H9 (cell line): Measurements from ENCODE around the gene GREB1L. TPM values are rescaled to one million over a fixed set of nuclear protein-coding genes. Genes with fewer than 3 reads are reported as not detected.

Source experiments
- DNase-seq: peaks from one replicate; pipeline ENCODE4 v3.0.0-alpha.2; 2017
- H2AFZ ChIP-seq: one replicate; pipeline ENCODE4 v1.6.1; 2013; ENCODE audit warnings: mild to moderate bottlenecking, low read length, control low read depth, moderate library complexity
- H2AK5ac ChIP-seq: 2 replicates; pipeline ENCODE4 v1.6.1; 2013; ENCODE audit warnings: low read length, control low read depth, mixed read lengths; ENCODE audit not compliant: insufficient read length
- H2BK120ac ChIP-seq: one replicate; pipeline ENCODE4 v1.6.1; 2013; ENCODE audit warnings: low read depth, mild to moderate bottlenecking, low read length, control low read depth, inconsistent platforms; ENCODE audit not compliant: poor library complexity, severe bottlenecking
- H2BK12ac ChIP-seq: 2 replicates; pipeline ENCODE4 v1.6.1; 2013; ENCODE audit warnings: low read length, control low read depth, mixed read lengths, low read depth; ENCODE audit not compliant: insufficient read length
- H2BK15ac ChIP-seq: 2 replicates; pipeline ENCODE4 v1.6.1; 2013; ENCODE audit warnings: low read depth, low read length, control low read depth
- H2BK20ac ChIP-seq: one replicate; pipeline ENCODE4 v1.6.1; 2013; ENCODE audit warnings: low read depth, mild to moderate bottlenecking, low read length, control low read depth, inconsistent platforms; ENCODE audit not compliant: poor library complexity, severe bottlenecking
- H2BK5ac ChIP-seq: 2 replicates; pipeline ENCODE4 v1.6.1; 2013; ENCODE audit warnings: low read length, control low read depth, mixed read lengths; ENCODE audit not compliant: insufficient read length
- H3K14ac ChIP-seq: 2 replicates; pipeline ENCODE4 v1.6.1; 2013; ENCODE audit warnings: low read length, control low read depth; ENCODE audit not compliant: insufficient read depth
- H3K18ac ChIP-seq: 2 replicates; pipeline ENCODE4 v1.6.1; 2013; ENCODE audit warnings: low read depth, mild to moderate bottlenecking, mixed read lengths, low read length, control low read depth; ENCODE audit not compliant: insufficient read length
- H3K23ac ChIP-seq: 2 replicates; pipeline ENCODE4 v1.6.1; 2013; ENCODE audit warnings: low read length, control low read depth, mixed read lengths, low read depth; ENCODE audit not compliant: insufficient read length
- H3K23me2 ChIP-seq: 2 replicates; pipeline ENCODE4 v1.6.1; 2013; ENCODE audit warnings: low read depth, mild to moderate bottlenecking, mixed read lengths, low read length, control low read depth; ENCODE audit not compliant: insufficient read length, poor library complexity, severe bottlenecking
- H3K27ac ChIP-seq: 2 replicates; pipeline ENCODE4 v1.5.1; 2013; ENCODE audit warnings: low read length, control low read depth, mixed read lengths, low read depth; ENCODE audit not compliant: insufficient read length
- H3K27me3 ChIP-seq: 2 replicates; pipeline ENCODE4 v1.6.1; 2013; ENCODE audit warnings: low read length, control low read depth, inconsistent platforms; ENCODE audit not compliant: insufficient read depth
- H3K4ac ChIP-seq: 2 replicates; pipeline ENCODE4 v1.6.1; 2013; ENCODE audit warnings: low read depth, mild to moderate bottlenecking, control low read depth, inconsistent platforms, low read length, moderate library complexity
- H3K4me1 ChIP-seq: 2 replicates; pipeline ENCODE4 v1.6.1; 2013; ENCODE audit warnings: low read length, control low read depth, inconsistent platforms; ENCODE audit not compliant: insufficient read depth
- H3K4me2 ChIP-seq: 2 replicates; pipeline ENCODE4 v1.6.1; 2013; ENCODE audit warnings: low read length, control low read depth, mixed read lengths; ENCODE audit not compliant: insufficient read length, insufficient read depth
- H3K56ac ChIP-seq: 2 replicates; pipeline ENCODE4 v1.6.1; 2013; ENCODE audit warnings: low read depth, mild to moderate bottlenecking, mixed read lengths, low read length, control low read depth; ENCODE audit not compliant: insufficient read length
- H3K79me1 ChIP-seq: 2 replicates; pipeline ENCODE4 v1.6.1; 2013; ENCODE audit warnings: low read depth, mild to moderate bottlenecking, moderate library complexity, low read length, control low read depth, inconsistent platforms; ENCODE audit not compliant: insufficient read depth, poor library complexity, severe bottlenecking
- H3K79me2 ChIP-seq: 2 replicates; pipeline ENCODE4 v1.6.1; 2013; ENCODE audit warnings: low read length, control low read depth, inconsistent platforms; ENCODE audit not compliant: insufficient read depth
- H3K9ac ChIP-seq: 2 replicates; pipeline ENCODE4 v1.6.1; 2013; ENCODE audit warnings: low read length, control low read depth, mixed read lengths; ENCODE audit not compliant: insufficient read length; ENCODE audit errors: extremely low read depth
- H3K9me3 ChIP-seq: one replicate; pipeline ENCODE4 v1.6.1; 2013; ENCODE audit warnings: low read depth, low read length, inconsistent platforms; ENCODE audit not compliant: control insufficient read depth
- H3T11ph ChIP-seq: one replicate; pipeline ENCODE4 v1.6.1; 2013; ENCODE audit warnings: mild to moderate bottlenecking, low read length, control low read depth, inconsistent platforms
- H4K20me1 ChIP-seq: one replicate; pipeline ENCODE4 v1.6.1; 2013; ENCODE audit not compliant: control insufficient read depth, insufficient read length, insufficient read depth
- H4K5ac ChIP-seq: 2 replicates; pipeline ENCODE4 v1.6.1; 2013; ENCODE audit warnings: low read depth, mild to moderate bottlenecking, mixed read lengths, low read length, control low read depth; ENCODE audit not compliant: insufficient read length
- H4K8ac ChIP-seq: replicated peaks from 2 replicates; pipeline ENCODE4 v1.6.1; 2013; ENCODE audit warnings: low read length, control low read depth, mixed read lengths, low read depth; ENCODE audit not compliant: insufficient read length
- H4K91ac ChIP-seq: 2 replicates; pipeline ENCODE4 v1.6.1; 2013; ENCODE audit warnings: low read depth, mild to moderate bottlenecking, moderate library complexity, mixed read lengths, low read length, control low read depth; ENCODE audit not compliant: insufficient read length
- H3K27ac Mint-ChIP-seq, 3 experiments: 2 replicates in 2 of 3; 3 replicates in 1 of 3; pipeline ENCODE4 v1.8.0; 2020 to 2021; ENCODE audit warnings: mixed read lengths in 3 of 3, mild to moderate bottlenecking in 1 of 3, moderate library complexity in 1 of 3
- H3K27me3 Mint-ChIP-seq: 2 replicates; pipeline ENCODE4 v1.8.0; 2021; ENCODE audit warnings: low read depth, mild to moderate bottlenecking, moderate library complexity, mixed read lengths
- H3K36me3 Mint-ChIP-seq, 3 experiments: 2 replicates in 2 of 3; 3 replicates in 1 of 3; pipeline ENCODE4 v1.8.0; 2020 to 2021; ENCODE audit warnings: low read depth in 3 of 3, mixed read lengths in 3 of 3; ENCODE audit not compliant: insufficient read depth in 1 of 3
- H3K4me1 Mint-ChIP-seq, 2 experiments: 2 replicates each; pipeline ENCODE4 v1.8.0; 2020; ENCODE audit warnings: mixed read lengths in 2 of 2
- H3K4me3 Mint-ChIP-seq, 2 experiments: 2 replicates in 1 of 2; 3 replicates in 1 of 2; pipeline ENCODE4 v1.8.0; 2020 to 2021; ENCODE audit warnings: mild to moderate bottlenecking in 2 of 2, mixed read lengths in 2 of 2, moderate library complexity in 1 of 2
- H3K9me3 Mint-ChIP-seq, 2 experiments: 2 replicates in 1 of 2; 3 replicates in 1 of 2; pipeline ENCODE4 v1.8.0; 2020; ENCODE audit warnings: mild to moderate bottlenecking in 2 of 2, mixed read lengths in 2 of 2, moderate library complexity in 1 of 2
- CTCF ChIP-seq: fragments of 200-600 bp; sonication (generic); conservative IDR thresholded peaks from 3 replicates; pipeline ENCODE4 v1.8.0; 2021; ENCODE audit warnings: antibody characterized with exemption, mild to moderate bottlenecking
- WGBS: extraction: QIAGEN DNeasy Blood & Tissue Kit; methylation state at CpG from one replicate; pipeline ENCODE4 v1.1.7; 2013; ENCODE audit warnings: missing lambda C conversion rate, low lambda C conversion rate, mixed read lengths; ENCODE audit not compliant: insufficient read length; ENCODE audit errors: extremely low coverage; 5-methylcytosine and 5-hydroxymethylcytosine counted together
- total RNA-seq: library from RNA; stranded (reverse); gene quantifications from 2 replicates; pipeline ENCODE4 v1.2.1, GENCODE V29; 2021

The GREB1L gene
- total RNA-seq, 1 experiment from 2014 or later: 2.7 TPM

GRCh38 chr18:21265971-21266673 lies 24.1 kb downstream of the GREB1L start:
- no peaks in the 10 kb centered on the region; the same call in 1 of the 2 replicates for H3K4me1 ChIP-seq
- Mint-ChIP-seq H3K27ac (peak overlapping the region in 1 of 3 experiments; percentile 98; a peak in 2 of 7 replicates), H3K4me3 (no peak overlapping the region), H3K36me3 (no peaks in the 10 kb centered on the region), H3K27me3 (peaks cover 1% of the 10 kb centered on the region; the same call in 1 of the 2 replicates), H3K9me3 (no peaks in the 10 kb centered on the region), H3K4me1 (peaks cover 54 to 64% of the 10 kb centered on the region in 2 experiments)
- H3K23ac ChIP-seq: no peak overlapping the region
- no peak overlapping the region for H3K27ac ChIP-seq
- H3K18ac ChIP-seq: no peak overlapping the region
- no peaks in the 10 kb centered on the region for H3K23me2 ChIP-seq
- H2AFZ ChIP-seq: no peak overlapping the region
- H2BK12ac ChIP-seq: no peak overlapping the region
- no peak overlapping the region for H2AK5ac ChIP-seq
- H2BK15ac ChIP-seq: no peak overlapping the region
- no peak overlapping the region for H4K5ac ChIP-seq
- no peaks in the 10 kb centered on the region for H3K27me3 ChIP-seq
- H3K4me2 ChIP-seq: no peak overlapping the region
- WGBS: no CpG with 5 or more reads among the region's 3 CpGs
- no peak overlapping the region for H4K91ac ChIP-seq
- H3K14ac ChIP-seq: no peak overlapping the region
- no peak overlapping the region for H3K4ac ChIP-seq
- H2BK120ac ChIP-seq: no peak overlapping the region
- no peaks in the 10 kb centered on the region for H3K9me3 ChIP-seq
- DNase-seq: no peak
- H4K20me1 ChIP-seq: no peaks in the 10 kb centered on the region
- H4K8ac ChIP-seq: no peak overlapping the region
- no peaks in the 10 kb centered on the region for H3K79me1 ChIP-seq
- H3K9ac ChIP-seq: no peak overlapping the region
- TF ChIP-seq CTCF: no peak
- H3K56ac ChIP-seq: no peak overlapping the region
- no peak overlapping the region for H2BK5ac ChIP-seq
- H2BK20ac ChIP-seq: no peak overlapping the region
- H3K79me2 ChIP-seq: no peaks in the 10 kb centered on the region
- no peak overlapping the region for H3T11ph ChIP-seq
